ENCODE measurements around the gene RABGAP1L. TPM values are rescaled to one million over a fixed set of nuclear protein-coding genes. Genes with fewer than 3 reads are reported as not detected.

RABGAP1L gene
- total and polyA plus RNA-seq, 2 donors (not counting 3 experiments of a cell fraction or from before 2014, with no cell fraction given), result 6.4 to 22.2 TPM

- Histone ChIP-seq H3K4me2 (ENCODE audit: insufficient read depth, low read length) (no peak overlapping the region), H3K4me1 (ENCODE audit: control insufficient read depth, extremely low read depth, insufficient read depth, low read length) (peaks cover 12% of the 10 kb centered on the region), H3K27me3 (ENCODE audit: control insufficient read depth in 2 of 2, insufficient read depth in 2 of 2, low read length in 2 of 2) (no peaks in the 10 kb centered on the region), H3K9ac (replicated peaks; ENCODE audit: extremely low read depth, insufficient read depth, low read length) (no peak overlapping the region), H3K27ac (ENCODE audit: insufficient read depth, low read depth, low read length) (no peak overlapping the region), H3K9me3 (replicated peaks; ENCODE audit: control insufficient read depth, insufficient read depth, low read length) (no peaks in the 10 kb centered on the region), H4K20me1 (replicated peaks; ENCODE audit: control insufficient read depth, extremely low read depth, insufficient read depth, low read length) (no peaks in the 10 kb centered on the region), H3K79me2 (ENCODE audit: control insufficient read depth, insufficient read depth, low read length) (peaks cover 25% of the 10 kb centered on the region), H3K4me3 (replicated peaks in 1 of 3; ENCODE audit: insufficient read depth in 1 of 3, low read depth in 1 of 3, low read length in 3 of 3) (no peak overlapping the region), H2AFZ (ENCODE audit: low read depth, low read length) (no peak overlapping the region), H3K9me1 (replicated peaks; ENCODE audit: control insufficient read depth, extremely low read depth, insufficient read depth, low read length) (no peaks in the 10 kb centered on the region), H3K36me3 (ENCODE audit: control insufficient read depth in 2 of 2, extremely low read depth in 1 of 2, insufficient read depth in 2 of 2, low read length in 2 of 2) (no peaks in the 10 kb centered on the region)
- no peak for DNase-seq (ENCODE audit: low read depth, low spot score)
- intact Hi-C loops (cut with micrococcal nuclease) (loop anchor here (10.0 kb wide), 1 partner anchor 480 kb away; no protein-coding TSS in a partner anchor), dilution Hi-C loops (cut with MboI; ENCODE audit: extremely low pct_ligation_motif_present, low sequenced_read_pairs) (no loop called here)
- POLR2A ChIA-PET, result interaction anchor here (2.6 kb wide), 1 partner anchor 25 kb away, joined by 20 read pairs; the partner anchor contains the start of gene CACYBP
- CTCF ChIA-PET, result interaction anchor here (1.2 kb wide), 1 partner anchor 100 kb away, joined by 6 read pairs; no protein-coding TSS in a partner anchor
- no peak for TF ChIP-seq JUN (IDR thresholded peaks at IDR 0.05; ENCODE audit: borderline replicate concordance, insufficient read depth, insufficient read length, low read depth)
- no peak for TF ChIP-seq EZH2 (IDR thresholded peaks at IDR 0.05; ENCODE audit: borderline replicate concordance, low read depth, low read length, severe bottlenecking)
- TF ChIP-seq MAX (IDR thresholded peaks at IDR 0.05; ENCODE audit: insufficient read depth, insufficient read length), result no peak
- no peak for TF ChIP-seq GATA2 (IDR thresholded peaks at IDR 0.05; ENCODE audit: insufficient read depth, insufficient read length, low read depth, low read length)
- TF ChIP-seq POLR2A (IDR thresholded peaks at IDR 0.05; ENCODE audit: low read depth, low read length), result no peak
- no peak for TF ChIP-seq MYC (IDR thresholded peaks at IDR 0.05; ENCODE audit: low read depth, low read length)
- TF ChIP-seq FOS (IDR thresholded peaks at IDR 0.05; ENCODE audit: borderline replicate concordance, insufficient read depth, low read length), result no peak
- TF ChIP-seq CTCF (IDR thresholded peaks at IDR 0.05; ENCODE audit: extremely low read depth in 1 of 2, insufficient read depth in 1 of 2, low read depth in 1 of 2, low read length in 2 of 2), result no peak
- no peak for TF ChIP-seq POLR2AphosphoS5 (IDR thresholded peaks at IDR 0.05; ENCODE audit: insufficient read depth, low read depth, low read length)
- no TSS peak for BruUV-seq (replicated peaks)
- no peak for FAIRE-seq
These were observed 865.5 kb downstream of the RABGAP1L start for GRCh38 chr1:175024773-175025172.

All from endothelial cell of umbilical vein (primary cell).